Measurements from ENCODE around the gene KRTAP10-1. TPM values are rescaled to one million over a fixed set of nuclear protein-coding genes. Genes with fewer than 3 reads are reported as not detected.
"Not testable (repeated sequence)": the region's sequence is repeated elsewhere in the genome, so short reads cannot be mapped to it uniquely, and the experiment has no call there.

Gene KRTAP10-1
- total RNA-seq, 1 donor from 2014 or later, result not detected

GRCh38 chr21:44581158-44581557 is 41.2 kb upstream of the KRTAP10-1 start:
- no peak overlapping the region for H3K27ac Mint-ChIP-seq
- H4K20me1 ChIP-seq (ENCODE audit: low read depth), result no peaks in the 10 kb centered on the region

GRCh38 chr21:44580231-44580821 is 40.3 kb upstream of the KRTAP10-1 start, which contains the start of gene KRTAP10-5:
Gene KRTAP10-5, minus strand, starts transcription at chr21:44580604. Its CDS starts 26 bp downstream, at chr21:44580578.
- H3K4me2 ChIP-seq; H3K36me3 Mint-ChIP-seq; H3K27ac ChIP-seq; H3K4me3 ChIP-seq; H3K79me2 ChIP-seq (ENCODE audit: low read depth); H3K27me3 ChIP-seq; H3K36me3 ChIP-seq; H3K9me3 ChIP-seq (ENCODE audit: low read depth); DNase-seq (ENCODE audit: low spot score); H3K4me3 Mint-ChIP-seq; H3K4me1 Mint-ChIP-seq; H4K20me1 ChIP-seq (ENCODE audit: low read depth); H3K9ac ChIP-seq; H3K27ac Mint-ChIP-seq; H3K27me3 Mint-ChIP-seq (ENCODE audit: insufficient read depth, low read depth); H2AFZ ChIP-seq (replicated peaks): not testable (repeated sequence)
- H3K4me1 ChIP-seq, result peaks cover 13% of the 10 kb centered on the region
- H3K9me3 Mint-ChIP-seq, result peaks cover 44% of the 10 kb centered on the region
- peaks cover 14% of the 10 kb centered on the region for H3F3A ChIP-seq (ENCODE audit: low read depth)

More at GRCh38 chr21:44581158-44581557, 41.2 kb upstream of the KRTAP10-1 start:
- H3K27ac ChIP-seq, result no peak overlapping the region
- H3K9me3 ChIP-seq (ENCODE audit: low read depth), result peaks cover 10% of the 10 kb centered on the region
- no peak overlapping the region for H3K4me2 ChIP-seq
- TF ChIP-seq EZH2 (IDR thresholded peaks at IDR 0.05) (no peak), CTCF (IDR thresholded peaks at IDR 0.05) (no peak), EZH2phosphoT487 (IDR thresholded peaks at IDR 0.05) (no peak)
- H3K36me3 ChIP-seq, result no peaks in the 10 kb centered on the region
- DNase-seq (ENCODE audit: low spot score), result no peak
- H3K4me1 ChIP-seq, result peaks cover 13% of the 10 kb centered on the region
- H3F3A ChIP-seq (ENCODE audit: low read depth), result peaks cover 14% of the 10 kb centered on the region
- no peak overlapping the region for H3K9ac ChIP-seq
- Mint-ChIP-seq H3K36me3 (no peaks in the 10 kb centered on the region), H3K27me3 (ENCODE audit: insufficient read depth, low read depth) (no peaks in the 10 kb centered on the region), H3K4me3 (no peak overlapping the region), H3K9me3 (peaks cover 42% of the 10 kb centered on the region), H3K4me1 (peaks cover 10% of the 10 kb centered on the region)
- H3K79me2 ChIP-seq (ENCODE audit: low read depth), result no peaks in the 10 kb centered on the region
- no peak overlapping the region for H2AFZ ChIP-seq (replicated peaks)
- no peaks in the 10 kb centered on the region for H3K27me3 ChIP-seq
- H3K4me3 ChIP-seq, result no peak overlapping the region

- H3K36me3 ChIP-seq, result no peaks in the 10 kb centered on the region
- Mint-ChIP-seq H3K27me3 (ENCODE audit: insufficient read depth, low read depth) (peaks cover 4% of the 10 kb centered on the region), H3K27ac (no peak overlapping the region), H3K4me1 (peaks cover 11% of the 10 kb centered on the region), H3K4me3 (no peak overlapping the region), H3K9me3 (peaks cover 44% of the 10 kb centered on the region), H3K36me3 (no peaks in the 10 kb centered on the region)
- H3F3A ChIP-seq (ENCODE audit: low read depth), result peaks cover 14% of the 10 kb centered on the region
- TF ChIP-seq EZH2 (IDR thresholded peaks at IDR 0.05) (no peak), CTCF (IDR thresholded peaks at IDR 0.05) (no peak), EZH2phosphoT487 (IDR thresholded peaks at IDR 0.05) (no peak)
- no peak overlapping the region for H3K27ac ChIP-seq
- H3K4me3 ChIP-seq, result no peak overlapping the region
- no peaks in the 10 kb centered on the region for H4K20me1 ChIP-seq (ENCODE audit: low read depth)
- H3K9me3 ChIP-seq (ENCODE audit: low read depth), result peaks cover 10% of the 10 kb centered on the region
- no peak overlapping the region for H3K9ac ChIP-seq
- H2AFZ ChIP-seq (replicated peaks), result no peak overlapping the region
- no peaks in the 10 kb centered on the region for H3K27me3 ChIP-seq
- H3K4me1 ChIP-seq, result peaks cover 13% of the 10 kb centered on the region
- no peak for DNase-seq (ENCODE audit: low spot score)
- no peak overlapping the region for H3K4me2 ChIP-seq
- H3K79me2 ChIP-seq (ENCODE audit: low read depth), result no peaks in the 10 kb centered on the region
Observed at GRCh38 chr21:44579833-44580144, 39.8 kb upstream of the KRTAP10-1 start.

GRCh38 chr21:44579056-44579832 is 39.2 kb upstream of the KRTAP10-1 start:
- peaks cover 13% of the 10 kb centered on the region for H3K4me1 ChIP-seq
- no peaks in the 10 kb centered on the region for H3K36me3 ChIP-seq
- H3F3A ChIP-seq (ENCODE audit: low read depth), result peaks cover 14% of the 10 kb centered on the region
- Mint-ChIP-seq H3K27me3 (ENCODE audit: insufficient read depth, low read depth) (peaks cover 4% of the 10 kb centered on the region), H3K4me3 (no peak overlapping the region), H3K9me3 (peaks cover 44% of the 10 kb centered on the region), H3K36me3 (no peaks in the 10 kb centered on the region), H3K27ac (no peak overlapping the region), H3K4me1 (peaks cover 12% of the 10 kb centered on the region)
- no peak overlapping the region for H3K4me3 ChIP-seq
- no peaks in the 10 kb centered on the region for H4K20me1 ChIP-seq (ENCODE audit: low read depth)
- DNase-seq (ENCODE audit: low spot score), result no peak
- H3K79me2 ChIP-seq (ENCODE audit: low read depth), result no peaks in the 10 kb centered on the region
- TF ChIP-seq CTCF (IDR thresholded peaks at IDR 0.05) (no peak), EZH2 (IDR thresholded peaks at IDR 0.05) (no peak), EZH2phosphoT487 (IDR thresholded peaks at IDR 0.05) (no peak)
- H3K27me3 ChIP-seq, result no peaks in the 10 kb centered on the region
- H3K9me3 ChIP-seq (ENCODE audit: low read depth), result peaks cover 10% of the 10 kb centered on the region
- no peak overlapping the region for H3K9ac ChIP-seq
- H3K27ac ChIP-seq, result no peak overlapping the region
- no peak overlapping the region for H3K4me2 ChIP-seq
- H2AFZ ChIP-seq (replicated peaks), result no peak overlapping the region

All from neural progenitor cell (in vitro differentiated cells).